Kidney capillary endothelial cell (primary cell): ENCODE data around the gene MBP.

Experiments
- DNase-seq: peaks from one replicate; pipeline ENCODE4 v3.0.0-alpha.2; 2018; ENCODE audit warnings: low spot score

The MBP gene

DNA sequence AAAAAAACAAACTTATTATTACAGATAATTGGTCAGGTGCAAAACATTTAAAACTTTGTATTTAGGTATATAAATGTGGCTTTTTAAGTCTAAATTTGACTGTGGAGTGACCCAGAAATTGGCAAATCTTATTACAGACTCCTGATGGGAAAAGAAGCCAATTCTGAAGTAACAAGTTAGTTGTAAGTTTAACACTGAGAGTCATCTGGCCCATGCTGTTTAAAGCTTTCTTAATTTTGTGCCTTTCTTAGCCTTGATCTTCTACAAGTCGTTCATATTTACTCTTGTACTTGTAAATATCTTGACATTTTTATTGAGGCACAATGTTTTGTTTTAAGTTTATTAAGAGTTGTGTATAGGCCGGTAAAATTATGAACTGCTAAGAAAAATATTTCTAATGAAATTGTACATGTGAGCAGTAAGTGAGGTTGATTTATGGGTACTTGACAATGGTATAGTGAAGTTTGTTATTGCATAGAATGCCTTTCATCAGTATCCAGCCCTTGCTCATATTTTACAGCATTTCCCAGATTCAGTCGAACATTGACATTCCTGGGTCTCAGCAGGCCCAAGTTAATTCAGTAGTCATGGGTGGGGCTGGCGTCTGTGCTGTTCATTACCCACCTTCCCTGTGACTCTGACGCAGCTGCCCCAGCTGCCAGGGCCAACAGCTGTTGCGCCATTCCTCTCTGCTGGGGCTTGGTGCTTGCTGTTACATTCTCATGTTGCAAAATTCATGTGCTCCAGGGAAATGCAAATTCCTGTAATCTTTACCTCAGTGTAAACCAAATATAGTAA is 188.8 kb downstream of the MBP start:
- no peak for DNase-seq

DNA sequence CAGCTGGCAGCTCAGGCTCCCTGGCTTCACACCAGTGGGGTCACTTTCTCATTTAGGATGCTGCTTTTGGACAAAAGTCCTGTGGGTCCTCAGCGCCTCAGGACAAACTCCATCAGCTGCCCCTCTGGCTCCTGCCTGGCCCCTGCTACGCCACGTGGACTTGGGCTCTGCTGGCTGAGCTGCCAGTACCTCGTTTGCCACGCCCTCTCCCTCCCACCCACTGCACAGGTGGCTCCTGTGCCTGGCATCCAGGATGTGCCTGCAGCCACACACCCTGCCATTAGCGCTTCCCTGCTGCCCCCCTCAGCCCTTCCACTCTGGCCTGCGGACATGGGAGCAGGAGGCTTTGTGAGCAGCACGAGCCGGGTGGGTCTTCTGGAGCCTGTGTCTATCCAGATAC is 191.3 kb downstream of the MBP start:
- DNase-seq: no peak

DNA sequence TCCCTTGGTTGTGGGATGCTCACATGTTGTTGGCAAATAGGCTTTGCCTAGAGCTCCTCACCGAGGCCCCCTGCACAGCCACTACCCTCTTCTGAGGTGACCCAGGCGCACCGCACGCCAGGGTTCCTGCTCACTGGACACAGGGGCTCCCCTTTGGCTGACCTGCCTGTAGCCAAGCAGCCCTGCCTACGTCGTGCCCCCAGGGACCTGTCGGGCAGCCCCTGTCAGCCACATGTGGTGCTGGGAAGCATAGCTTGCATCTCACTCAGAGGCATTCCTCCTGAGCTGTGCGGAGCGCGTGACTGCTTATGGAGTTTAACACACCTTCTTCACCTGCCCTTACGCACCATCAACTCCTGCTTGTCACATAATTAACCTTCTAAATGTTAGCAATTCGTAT is 194.0 kb downstream of the MBP start:
- DNase-seq: no peak

DNA sequence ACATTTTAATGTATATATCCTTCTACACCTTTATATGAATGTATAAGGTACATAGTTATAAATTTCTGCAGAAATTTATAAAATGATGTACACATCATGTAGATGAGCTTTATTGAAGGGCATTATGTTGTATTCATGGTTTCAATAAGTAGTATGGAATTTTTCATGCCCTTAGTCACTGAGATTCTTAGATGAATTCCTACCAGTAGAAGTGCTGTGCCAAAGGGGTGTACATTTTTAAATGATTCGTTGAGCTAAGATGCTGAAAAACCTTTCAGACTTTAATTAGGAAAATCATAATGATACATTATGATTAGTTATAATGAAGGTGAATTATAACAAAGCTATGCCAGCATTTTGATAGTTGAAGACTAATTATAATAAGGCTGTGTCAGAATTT is 195.0 kb downstream of the MBP start:
- no peak for DNase-seq

DNA sequence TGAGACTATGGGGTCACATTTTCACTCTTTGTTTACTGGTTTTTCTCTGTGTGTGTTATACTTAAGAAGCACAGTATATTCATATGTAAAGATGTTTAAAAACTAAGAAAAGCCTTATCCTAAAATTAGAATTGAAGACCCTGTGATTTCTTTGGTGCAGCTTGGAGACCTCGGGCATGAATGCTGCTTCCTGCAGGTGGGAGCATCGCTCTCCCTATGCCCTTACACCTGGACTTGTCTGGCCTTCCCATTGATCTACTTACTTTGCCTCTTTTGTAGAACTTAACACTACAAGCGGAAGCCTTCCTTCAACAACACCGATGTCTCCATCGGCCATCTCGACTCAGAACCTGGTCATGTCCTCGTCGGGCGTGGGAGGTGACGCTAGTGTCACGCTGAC is 195.7 kb downstream of the MBP start:
- no peak for DNase-seq

DNA sequence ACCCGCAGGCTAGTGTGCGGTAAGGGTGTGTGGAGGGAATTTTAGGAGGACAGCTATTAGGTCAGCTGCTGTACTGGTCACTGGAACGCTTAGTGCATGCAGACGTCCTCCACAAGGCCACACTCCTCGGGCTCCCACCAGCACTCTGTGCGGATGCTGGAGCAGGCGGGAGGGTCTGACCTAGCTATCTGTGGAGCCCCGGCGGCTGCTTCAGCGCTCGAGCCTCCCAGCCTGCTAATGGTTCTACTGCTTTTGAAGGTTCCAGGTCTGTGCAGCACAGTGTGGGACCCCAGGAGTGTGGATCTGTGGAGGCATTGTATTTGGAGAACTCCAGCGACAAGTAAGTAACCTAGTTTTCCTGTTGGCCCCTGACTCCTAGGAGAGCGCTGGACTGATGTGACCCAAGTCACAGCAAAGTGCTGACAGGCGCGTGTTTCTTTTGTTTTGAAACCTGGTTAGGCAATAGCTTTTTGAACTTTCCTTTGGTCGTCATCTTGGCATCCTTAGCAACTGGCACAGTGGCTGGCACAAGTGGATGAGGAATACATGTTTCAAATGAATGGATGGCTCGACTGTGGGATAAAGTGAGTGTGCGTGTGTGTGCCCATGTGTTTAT is 196.8 kb downstream of the MBP start:
- DNase-seq: no peak

DNA sequence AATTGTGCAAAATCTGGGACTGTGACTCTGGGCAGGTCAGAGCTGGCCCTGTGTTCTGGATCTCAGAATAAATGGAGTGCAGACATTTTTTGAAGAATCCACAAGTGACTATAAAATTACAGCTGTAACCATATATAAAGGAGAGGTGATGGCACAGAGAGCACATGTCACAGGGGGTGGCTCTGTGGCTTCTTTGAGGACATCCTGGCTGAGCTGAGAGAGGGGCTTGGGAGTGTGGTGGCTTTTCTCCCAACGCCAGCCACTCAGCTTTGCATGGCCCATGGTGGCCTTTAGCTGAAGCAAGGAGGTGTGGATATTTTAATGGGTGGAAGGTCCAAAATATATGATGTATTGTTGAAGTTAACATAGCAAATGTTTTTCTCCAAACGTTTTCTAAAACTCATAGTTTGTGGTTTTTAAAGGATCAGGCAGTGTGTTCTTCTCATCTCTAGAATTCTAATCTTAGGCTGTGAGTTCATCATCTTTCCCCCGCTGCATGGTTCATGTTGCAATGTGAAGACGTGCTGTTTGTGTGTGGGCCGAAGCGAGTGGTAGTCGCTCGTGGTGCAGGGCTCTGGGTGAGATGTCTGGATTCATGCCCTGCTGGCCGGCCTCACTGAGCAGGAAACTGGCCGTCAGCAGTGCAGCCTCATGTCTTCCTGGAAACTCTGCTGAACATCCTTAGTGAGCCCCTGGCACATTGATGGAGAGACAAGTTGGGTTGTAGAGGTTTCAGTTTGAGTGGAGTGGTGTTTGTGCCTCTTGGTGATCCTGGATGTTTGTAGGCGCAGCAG is 200.4 kb downstream of the MBP start:
- DNase-seq: peak; percentile 16

DNA sequence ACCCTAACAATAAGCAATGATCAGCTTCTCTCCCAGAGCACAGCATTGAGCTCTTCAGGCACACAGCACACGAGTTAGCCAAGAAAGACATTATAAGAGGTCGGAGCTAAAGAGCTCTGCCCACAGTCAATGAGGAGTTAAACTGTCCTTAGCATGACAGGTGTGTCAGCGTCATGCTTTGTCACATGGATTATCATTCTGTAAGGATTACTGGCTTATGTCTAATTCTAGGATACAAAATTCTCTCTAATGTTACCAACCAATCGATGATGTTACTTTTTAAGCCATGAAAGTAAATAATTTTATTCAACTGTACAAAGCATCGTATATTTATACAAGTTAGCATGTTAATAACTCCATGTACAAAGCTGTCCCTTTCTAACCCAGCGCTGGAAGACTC is 201.4 kb downstream of the MBP start:
- DNase-seq: no peak
